ENCODE results near the gene LAMTOR3. TPM values are rescaled to one million over a fixed set of nuclear protein-coding genes. Genes with fewer than 3 reads are reported as not detected.
A peak's percentile ranks its signal among the peaks of the same experiment; 100 is the strongest.

Gene LAMTOR3
- 47.1 and 54.0 TPM in 2 replicates for total RNA-seq (ENCODE audit: low replicate concordance)
- long read RNA-seq, full-length matches to known transcripts: 164 of 181 reads
- long read RNA-seq, partial matches to known transcripts: 9 of 181 reads
- long read RNA-seq, other reads (novel, unspliced or antisense): 8 of 181 reads

DNA sequence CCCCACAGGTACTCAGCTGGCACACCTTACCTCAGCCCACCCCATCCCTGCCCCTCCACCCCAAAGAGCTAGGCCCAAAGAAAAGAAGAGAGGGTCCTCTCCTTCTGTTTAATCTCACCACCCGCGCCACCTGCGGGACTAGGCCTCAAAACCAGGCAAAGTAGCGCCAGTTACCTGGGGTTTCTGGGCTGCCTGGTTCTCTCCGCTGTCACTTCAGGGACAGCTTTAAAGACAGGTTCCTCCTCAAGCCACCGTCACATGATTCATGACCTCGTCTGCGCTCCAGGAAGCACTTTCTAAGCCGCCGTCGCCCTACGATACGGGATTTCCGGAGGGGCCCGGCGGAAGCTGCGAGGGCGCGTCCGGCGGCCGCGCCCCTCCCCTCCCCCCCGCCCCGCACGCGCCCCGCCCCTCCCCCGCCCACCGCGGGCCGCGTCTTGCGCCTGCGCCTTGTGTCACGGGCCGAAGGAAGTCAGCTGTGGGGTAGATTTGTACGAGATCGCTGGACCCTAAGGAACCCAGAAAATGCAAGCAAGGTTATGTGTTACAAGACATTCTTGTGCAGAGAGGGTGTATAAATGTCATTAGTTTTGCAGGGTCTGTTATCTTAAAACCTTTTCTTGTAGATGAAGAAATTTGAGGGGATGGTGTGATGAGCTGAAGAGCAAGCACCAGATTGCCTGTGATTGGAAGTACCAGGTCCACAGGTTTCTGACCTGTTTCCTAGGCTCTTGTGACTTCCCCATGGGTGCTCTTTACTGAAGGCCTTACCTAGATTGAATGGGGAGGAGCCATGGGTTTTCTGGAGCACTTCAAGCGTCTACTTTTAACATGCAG lies at the start of gene LAMTOR3:
Gene LAMTOR3, minus strand, starts transcription at position 267 of the 837 bp plus-strand sequence. CDS start 464 bp downstream, outside the sequence.
- DNase-seq (ENCODE audit: extremely low spot score, unreplicated experiment): peak; percentile 82
- H3K27me3 Mint-ChIP-seq: no peaks in the 10 kb centered on the region
- peak within 1 kb of the TSS; percentile 99 for H3K27ac Mint-ChIP-seq
- peak within 1 kb of the TSS; percentile 99 for H3K4me3 Mint-ChIP-seq
- TF ChIP-seq CTCF (conservative IDR thresholded peaks at IDR 0.05): no peak
- H3K4me1 Mint-ChIP-seq (ENCODE audit: unreplicated experiment): peaks cover 19% of the 10 kb centered on the region
- no peaks in the 10 kb centered on the region for H3K36me3 Mint-ChIP-seq
- H3K9me3 Mint-ChIP-seq: no peaks in the 10 kb centered on the region

DNA sequence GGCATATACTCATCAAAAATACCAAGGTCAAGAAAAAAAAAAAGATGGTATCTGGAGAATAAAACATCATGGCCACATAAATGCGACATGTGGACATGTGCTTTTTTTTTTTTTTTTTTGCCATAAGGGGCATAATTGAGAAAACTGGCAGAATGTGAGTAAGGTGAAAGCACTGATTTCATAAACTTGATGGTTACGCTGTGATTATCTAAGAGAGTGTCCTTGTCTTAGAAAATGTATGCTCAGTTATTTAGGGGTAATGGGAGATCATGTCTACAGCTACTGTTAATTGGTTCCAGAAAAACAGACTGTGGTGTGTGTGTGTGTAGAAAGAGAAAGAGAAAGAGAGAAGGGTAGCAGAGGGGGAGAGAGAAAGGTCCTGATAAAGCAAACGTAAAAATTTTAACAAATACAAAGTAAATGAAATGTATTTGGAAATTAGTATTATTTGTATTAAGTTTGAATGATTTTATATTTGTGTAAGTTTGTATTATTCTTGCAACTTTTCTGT lies 44.1 kb upstream of the LAMTOR3 start:
- Mint-ChIP-seq H3K27ac (no peak overlapping the region), H3K27me3 (no peaks in the 10 kb centered on the region), H3K4me1 (ENCODE audit: unreplicated experiment) (no peaks in the 10 kb centered on the region), H3K9me3 (no peaks in the 10 kb centered on the region), H3K36me3 (peaks cover 40% of the 10 kb centered on the region), H3K4me3 (no peak overlapping the region)
- no peak for DNase-seq (ENCODE audit: extremely low spot score, unreplicated experiment)
- no peak for TF ChIP-seq CTCF (conservative IDR thresholded peaks at IDR 0.05)

- Mint-ChIP-seq H3K36me3 (peaks cover 42% of the 10 kb centered on the region), H3K4me3 (no peak overlapping the region), H3K9me3 (no peaks in the 10 kb centered on the region), H3K27me3 (no peaks in the 10 kb centered on the region), H3K27ac (no peak overlapping the region), H3K4me1 (ENCODE audit: unreplicated experiment) (no peaks in the 10 kb centered on the region)
- TF ChIP-seq CTCF (conservative IDR thresholded peaks at IDR 0.05): no peak
- no peak for DNase-seq (ENCODE audit: extremely low spot score, unreplicated experiment)
Observed at GRCh38 chr4:99934891-99935290, 40.7 kb upstream of the LAMTOR3 start.

DNA sequence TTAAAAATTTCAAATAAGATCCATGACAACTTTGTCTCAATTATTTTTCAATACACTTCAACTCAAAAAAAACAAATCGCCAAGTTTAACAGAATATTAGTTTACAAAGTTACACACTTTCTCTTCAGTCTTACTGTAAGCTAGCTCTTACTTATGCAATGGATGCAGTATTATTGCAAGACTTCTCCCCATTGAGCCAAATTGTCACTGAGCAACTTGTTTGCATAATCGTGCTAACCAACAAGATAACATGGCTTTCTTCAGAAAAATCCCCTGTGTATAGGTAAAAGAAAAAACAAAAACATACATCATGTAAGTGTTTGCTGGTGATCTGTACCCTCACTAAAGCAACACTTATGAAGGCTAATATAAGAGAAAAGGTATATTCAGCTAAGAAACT lies 33.3 kb upstream of the LAMTOR3 start:
- H3K27ac Mint-ChIP-seq: no peak overlapping the region
- DNase-seq (ENCODE audit: extremely low spot score, unreplicated experiment): no peak
- H3K4me3 Mint-ChIP-seq: no peak overlapping the region
- H3K36me3 Mint-ChIP-seq: peaks cover 23% of the 10 kb centered on the region
- TF ChIP-seq CTCF (conservative IDR thresholded peaks at IDR 0.05): no peak
- no peaks in the 10 kb centered on the region for H3K4me1 Mint-ChIP-seq (ENCODE audit: unreplicated experiment)
- no peaks in the 10 kb centered on the region for H3K9me3 Mint-ChIP-seq
- H3K27me3 Mint-ChIP-seq: no peaks in the 10 kb centered on the region

DNA sequence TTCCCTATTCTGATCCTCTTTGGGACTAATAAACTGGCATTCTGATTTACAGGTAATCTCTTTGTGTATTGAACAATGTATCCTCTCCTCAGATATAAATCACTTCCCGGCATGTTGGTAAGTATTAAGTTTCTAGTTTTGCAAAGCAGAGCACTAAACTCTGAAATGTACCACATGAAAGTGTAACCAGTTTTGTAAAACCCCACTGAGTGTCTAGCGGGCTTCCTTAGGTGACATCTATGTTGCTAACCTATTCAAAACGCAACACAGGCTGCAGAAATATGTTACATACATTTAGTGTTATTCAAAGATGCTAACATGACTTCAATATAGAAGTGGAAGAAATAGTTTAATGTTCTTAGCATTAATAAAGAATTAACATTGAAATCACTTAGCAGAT lies 26.9 kb upstream of the LAMTOR3 start:
- Mint-ChIP-seq H3K4me1 (ENCODE audit: unreplicated experiment) (no peaks in the 10 kb centered on the region), H3K27me3 (no peaks in the 10 kb centered on the region), H3K27ac (no peak overlapping the region), H3K9me3 (peaks cover 10% of the 10 kb centered on the region), H3K36me3 (peaks cover 29% of the 10 kb centered on the region), H3K4me3 (no peak overlapping the region)
- DNase-seq (ENCODE audit: extremely low spot score, unreplicated experiment): no peak
- no peak for TF ChIP-seq CTCF (conservative IDR thresholded peaks at IDR 0.05)

Data from type B pancreatic cell (in vitro differentiated cells).